Prostate gland (tissue), 2 donors: ENCODE data around the gene DBN1. TPM values are rescaled to one million over a fixed set of nuclear protein-coding genes. Genes with fewer than 3 reads are reported as not detected.

Experiments used
- DNase-seq: peaks from one replicate; pipeline ENCODE4 v3.0.0-alpha.2; 2019; ENCODE audit warnings: low spot score
- H3K27ac ChIP-seq, 2 donors: fragments of 200-600 bp; sonication (generic); 2 replicates each; pipeline ENCODE4 v1.5.1; 2017 to 2019
- H3K27me3 ChIP-seq: fragments of 200-600 bp; sonication (generic); replicated peaks from 2 replicates; pipeline ENCODE4 v1.5.1; 2019; ENCODE audit not compliant: insufficient read depth
- H3K36me3 ChIP-seq, 2 donors: fragments of 200-600 bp; sonication (generic); 1 replicate in 1 of 2; 2 replicates in 1 of 2; pipeline versions ENCODE4 v1.5.1 to v1.8.1; 2017 to 2019
- H3K4me1 ChIP-seq: fragments of 200-600 bp; sonication (generic); replicated peaks from 2 replicates; pipeline ENCODE4 v1.5.1; 2019
- H3K4me3 ChIP-seq, 2 donors: fragments of 200-600 bp; sonication (generic); 2 replicates each; pipeline ENCODE4 v1.5.1; 2017 to 2019
- H3K9me3 ChIP-seq: fragments of 200-600 bp; sonication (generic); 2 replicates; pipeline ENCODE4 v1.5.1; 2017
- CTCF ChIP-seq, 4 experiments: fragments of 200-600 bp in 2 of 4; fragments of 450-650 bp in 2 of 4; sonication (generic) in 2 of 4; IDR thresholded peaks; 1 replicate in 3 of 4; 2 replicates in 1 of 4; pipeline ENCODE4 v1.5.1; 2016 to 2019; ENCODE audit warnings: antibody characterized with exemption in 4 of 4, mild to moderate bottlenecking in 2 of 4, moderate library complexity in 2 of 4
- POLR2A ChIP-seq: fragments of 450-650 bp; IDR thresholded peaks from one replicate; pipeline ENCODE4 v1.6.1; 2016; ENCODE audit warnings: antibody characterized with exemption, mild to moderate bottlenecking
- POLR2AphosphoS5 ChIP-seq: sonication (generic); formaldehyde crosslinking; IDR thresholded peaks from one replicate; pipeline ENCODE4 v1.6.1; 2017; ENCODE audit warnings: antibody characterized with exemption
- WGBS: methylation state at CpG from one replicate; pipeline ENCODE4 v1.1.5; 2018; 5-methylcytosine and 5-hydroxymethylcytosine counted together
- intact Hi-C: fragments of 100-400 bp; cut with DNase I; formaldehyde crosslinking; loops from one replicate; pipeline ENCODE4 v1.14.2; 2022
- total RNA-seq, 2 donors: library from RNA; depleted of rRNA; stranded (reverse); fragments of >200 nt; gene quantifications; one replicate each; pipeline ENCODE4 v1.1.0, GENCODE V29; 2016

Gene DBN1
- total RNA-seq, 2 donors from 2014 or later = 33.1 to 65.1 TPM

GRCh38 chr5:177516601-177517568 lies 43.5 kb upstream of the DBN1 start, which contains the start of gene DDX41:
DDX41 (minus strand) TSS chr5:177516961; CDS start chr5:177516945, 16 bp downstream.
- peak; percentile 98 for DNase-seq
- intact Hi-C loops = no loop called here
- H3K27ac ChIP-seq = peak within 1 kb of the TSS; percentile 78 to 82
- no peaks in the 10 kb centered on the region for H3K27me3 ChIP-seq
- H3K36me3 ChIP-seq = peaks cover 10 to 11% of the 10 kb centered on the region in 2 donors
- peak; percentile 100 for TF ChIP-seq POLR2AphosphoS5
- peak in 3 of 4 experiments; percentile 19 to 48 (median 38) for TF ChIP-seq CTCF (IDR thresholded peaks at IDR 0.05)
- TF ChIP-seq POLR2A = peak; percentile 28
- H3K9me3 ChIP-seq = no peaks in the 10 kb centered on the region
- peak within 1 kb of the TSS; percentile 49 to 81 for H3K4me3 ChIP-seq
- peaks cover 5% of the 10 kb centered on the region for H3K4me1 ChIP-seq
- WGBS = under 1% methylated on average over 60 of the region's 96 CpGs

GRCh38 chr5:177515580-177515979 lies 42.1 kb upstream of the DBN1 start:
- no peak for TF ChIP-seq POLR2A
- no peak for TF ChIP-seq CTCF (IDR thresholded peaks at IDR 0.05)
- no peak for TF ChIP-seq POLR2AphosphoS5
- Histone ChIP-seq H3K27ac (no peak overlapping the region), H3K9me3 (no peaks in the 10 kb centered on the region), H3K36me3 (peaks cover 13 to 17% of the 10 kb centered on the region in 2 donors), H3K27me3 (no peaks in the 10 kb centered on the region), H3K4me3 (no peak overlapping the region), H3K4me1 (peaks cover 5% of the 10 kb centered on the region)
- WGBS = 87% methylated on average over 7 of the region's 7 CpGs
- intact Hi-C loops = no loop called here
- DNase-seq = no peak

GRCh38 chr5:177514541-177514940 lies 41.1 kb upstream of the DBN1 start:
- Histone ChIP-seq H3K9me3 (no peaks in the 10 kb centered on the region), H3K27ac (no peak overlapping the region), H3K36me3 (peaks cover 9 to 17% of the 10 kb centered on the region in 2 donors), H3K4me1 (peaks cover 5% of the 10 kb centered on the region), H3K27me3 (no peaks in the 10 kb centered on the region), H3K4me3 (no peak overlapping the region)
- DNase-seq = no peak
- WGBS = 93% methylated on average over 11 of the region's 11 CpGs
- intact Hi-C loops = no loop called here
- TF ChIP-seq CTCF (IDR thresholded peaks at IDR 0.05) (no peak), POLR2A (no peak), POLR2AphosphoS5 (no peak)

- no peak overlapping the region for H3K27ac ChIP-seq
- no peak for TF ChIP-seq POLR2A
- no peak for TF ChIP-seq CTCF (IDR thresholded peaks at IDR 0.05)
- no peak for TF ChIP-seq POLR2AphosphoS5
- H3K36me3 ChIP-seq = peaks cover 9 to 17% of the 10 kb centered on the region in 2 donors
- no peak overlapping the region for H3K4me3 ChIP-seq
- H3K9me3 ChIP-seq = no peaks in the 10 kb centered on the region
- intact Hi-C loops = no loop called here
- no peak for DNase-seq
- H3K27me3 ChIP-seq = no peaks in the 10 kb centered on the region
- WGBS = 92% methylated on average over 15 of the region's 15 CpGs
- H3K4me1 ChIP-seq = peaks cover 5% of the 10 kb centered on the region
These were observed 40.1 kb upstream of the DBN1 start for GRCh38 chr5:177513500-177513899.
